K562 (cell line): ENCODE results near the gene C2CD4C. TPM values are rescaled to one million over a fixed set of nuclear protein-coding genes. Genes with fewer than 3 reads are reported as not detected.

ENCODE experiments used
- ATAC-seq: fragments of 200-7000 bp; cut with Tn5 transposase; 3 replicates; pipeline ENCODE4 v1.9.1; 2020; ENCODE audit warnings: moderate library complexity
- BruUV-seq: library from RNA; stranded (reverse); fragments of 400-500 nt; replicated peaks from 2 replicates; lab custom pipeline; 2021; lab: Mats Ljungman, UMichigan
- CTCF ChIA-PET: fragments of 300-600 bp; formaldehyde crosslinking; extraction: SDS; loops from one replicate; lab custom pipeline; 2021; ENCODE audit warnings: low intra/inter-chr PET ratio; lab: Yijun Ruan, JAX
- POLR2A ChIA-PET: fragments of 300-600, 350-650 bp; sonication (Branson Sonifier 250); formaldehyde crosslinking; extraction: SDS; loops from one replicate; lab custom pipeline; 2021; ENCODE audit warnings: antibody characterized with exemption, inconsistent platforms; lab: Yijun Ruan, JAX
- DNase-seq, 4 experiments: peaks; one replicate each; pipeline versions ENCODE4 v3.0.0 to v3.0.0-alpha.2; 2011 to 2018; ENCODE audit warnings: low spot score in 3 of 4, mixed read lengths in 3 of 4; ENCODE audit errors: extremely low read depth in 1 of 4
- FAIRE-seq: peaks from 2 replicates; lab custom pipeline; 2011; peaks lifted over from hg19 to GRCh38; lab: Jason Lieb, UNC
- H2AFZ ChIP-seq: 2 replicates; pipeline ENCODE4 v1.6.0; 2011; ENCODE audit warnings: low read depth, low read length, control low read depth, inconsistent platforms
- H3K27ac ChIP-seq: fragments of 200-600 bp; 3 replicates; pipeline ENCODE4 v1.8.0; 2011; ENCODE audit warnings: low read depth, mild to moderate bottlenecking, control low read depth, inconsistent platforms, low read length, moderate library complexity, mixed read lengths; ENCODE audit errors: extremely low read depth
- H3K27me3 ChIP-seq, 2 experiments: fragments of 300-600 bp in 1 of 2; 2 replicates in 1 of 2; 3 replicates in 1 of 2; pipeline versions ENCODE4 v1.6.0 to v1.8.0; 2011; ENCODE audit warnings: inconsistent platforms in 2 of 2, low read length in 2 of 2, mild to moderate bottlenecking in 1 of 2, mixed read lengths in 1 of 2, moderate library complexity in 1 of 2; ENCODE audit not compliant: control insufficient read depth in 2 of 2, insufficient read depth in 2 of 2
- H3K36me3 ChIP-seq: fragments of 300-600 bp; 3 replicates; pipeline ENCODE4 v1.8.0; 2011; ENCODE audit warnings: mild to moderate bottlenecking, low read length, inconsistent platforms; ENCODE audit not compliant: control insufficient read depth, insufficient read depth
- H3K4me1 ChIP-seq, 2 experiments: fragments of 200-600 bp in 1 of 2; replicated peaks in 1 of 2; 2 replicates in 1 of 2; 3 replicates in 1 of 2; pipeline versions ENCODE4 v1.5.1 to v1.8.0; 2011; ENCODE audit warnings: inconsistent platforms in 2 of 2, low read length in 2 of 2, mild to moderate bottlenecking in 1 of 2, mixed read lengths in 1 of 2, moderate library complexity in 1 of 2; ENCODE audit not compliant: control insufficient read depth in 2 of 2, insufficient read depth in 2 of 2
- H3K4me2 ChIP-seq: 2 replicates; pipeline ENCODE4 v1.6.1; 2011; ENCODE audit warnings: low read length, control low read depth, inconsistent platforms, mixed read lengths; ENCODE audit not compliant: insufficient read depth
- H3K4me3 ChIP-seq: fragments of 200-600 bp; sonication (generic), shearing (Covaris generic); 2 replicates; pipeline ENCODE4 v1.5.1; 2016; ENCODE audit warnings: control low read depth, inconsistent platforms
- H3K79me2 ChIP-seq: fragments of 200-600 bp; 3 replicates; pipeline ENCODE4 v1.8.0; 2011; ENCODE audit warnings: low read length, inconsistent platforms; ENCODE audit not compliant: control insufficient read depth, insufficient read depth
- H3K9ac ChIP-seq, 2 experiments: 2 replicates each; pipeline versions ENCODE4 v1.6.0 to v1.6.1; 2011; ENCODE audit warnings: low read depth in 2 of 2, low read length in 2 of 2, control low read depth in 1 of 2, inconsistent platforms in 1 of 2, mild to moderate bottlenecking in 1 of 2, mixed read lengths in 1 of 2; ENCODE audit not compliant: insufficient read depth in 1 of 2
- H3K9me1 ChIP-seq: one replicate; pipeline ENCODE4 v1.6.0; 2011; ENCODE audit warnings: inconsistent platforms, mild to moderate bottlenecking, low read length, moderate library complexity; ENCODE audit not compliant: control insufficient read depth, insufficient read depth
- H3K9me3 ChIP-seq: replicated peaks from 2 replicates; pipeline ENCODE4 v1.5.1; 2011; ENCODE audit warnings: low read depth, low read length, inconsistent platforms; ENCODE audit not compliant: control insufficient read depth, insufficient read depth
- H4K20me1 ChIP-seq: replicated peaks from 2 replicates; pipeline ENCODE4 v1.6.1; 2011; ENCODE audit warnings: low read length, inconsistent platforms, mixed read lengths; ENCODE audit not compliant: control insufficient read depth, insufficient read depth
- BMI1 ChIP-seq: fragments of 150-350 bp; IDR thresholded peaks from 2 replicates; pipeline ENCODE4 v1.6.1; 2014; ENCODE audit warnings: low read length
- BRF1 ChIP-seq: IDR thresholded peaks from 3 replicates; pipeline ENCODE4 v1.6.1; 2011; ENCODE audit warnings: borderline replicate concordance, mild to moderate bottlenecking; ENCODE audit not compliant: insufficient read length; ENCODE audit errors: extremely low read depth
- CREB1 ChIP-seq, 2 experiments: sonication (generic) in 1 of 2; formaldehyde crosslinking in 1 of 2; IDR thresholded peaks; 2 replicates each; pipeline versions ENCODE4 v1.6.1 to v1.8.0; 2012 to 2022; ENCODE audit warnings: inconsistent platforms in 1 of 2, mild to moderate bottlenecking in 1 of 2, missing genetic modification reagents in 1 of 2, moderate library complexity in 1 of 2
- KDM2B ChIP-seq: fragments of 250-450 bp; sonication (Bioruptor Pico); IDR thresholded peaks from 2 replicates; pipeline ENCODE4 v1.8.0; 2021; ENCODE audit warnings: mild to moderate bottlenecking, moderate library complexity
- MYNN ChIP-seq, 2 experiments: sonication (generic); formaldehyde crosslinking in 1 of 2; IDR thresholded peaks; 2 replicates each; pipeline versions ENCODE4 v1.5.0 to v1.6.1; 2016 to 2020; ENCODE audit warnings: antibody characterized with exemption in 1 of 2, missing genetic modification reagents in 1 of 2
- NFIX ChIP-seq: fragments of 250-450 bp; sonication (Bioruptor Pico); IDR thresholded peaks from 2 replicates; pipeline ENCODE4 v1.4.0; 2020; ENCODE audit warnings: low read depth, mild to moderate bottlenecking, moderate library complexity
- ZNF253 ChIP-seq: fragments of 250-450 bp; sonication (Bioruptor Pico); conservative IDR thresholded peaks from 2 replicates; pipeline ENCODE4 v1.6.1; 2021; ENCODE audit warnings: mild to moderate bottlenecking
- WGBS: fragments of 100-300 bp; shearing (Covaris generic); methylation state at CpG from one replicate; pipeline ENCODE4 v1.1.6; 2016; ENCODE audit warnings: low coverage, mixed read lengths; ENCODE audit not compliant: insufficient coverage; ENCODE audit errors: missing lambda C conversion rate; 5-methylcytosine and 5-hydroxymethylcytosine counted together
- in situ Hi-C: fragments of 300-500 bp; cut with MboI; formaldehyde crosslinking; loops from 4 replicates; pipeline ENCODE4 v1.15.0; 2018; ENCODE audit warnings: inconsistent platforms, mixed read lengths
- intact Hi-C: fragments of 100-400 bp; cut with micrococcal nuclease; formaldehyde crosslinking; loops from 2 replicates; pipeline ENCODE4 v1.14.2; 2022
- polyA plus RNA-seq, 8 experiments: library from polyadenylated mRNA; depleted of rRNA in 4 of 8; stranded (reverse) in 5 of 8; unstranded in 3 of 8; fragments of >200 nt; fragmentation: Nextera tagmentation in 2 of 8; fragmentation: Illumina TruSeq in 1 of 8; extraction: Ambion mirVana in 2 of 8; extraction: Trizol in 1 of 8; gene quantifications; 2 replicates each; pipeline versions ENCODE4 v1.2.1 to v1.2.3, GENCODE V29; 2011 to 2014; ENCODE audit warnings: inconsistent platforms in 1 of 8, missing spikeins in 1 of 8
- total RNA-seq, 7 experiments: library from RNA; depleted of rRNA in 6 of 7; stranded (reverse); fragments of >200 nt in 6 of 7; fragmentation: Illumina TruSeq in 2 of 7; extraction: Trizol in 2 of 7; gene quantifications; 2 replicates each; pipeline versions ENCODE4 v1.2.1 to v1.2.3, GENCODE V29; 2011 to 2021; ENCODE audit warnings: low replicate concordance in 1 of 7
- TF ChIP-seq, protein P1 (sequence below): IDR thresholded peaks from 2 replicates; pipeline ENCODE4 v1.6.1; 2011; ENCODE audit not compliant: insufficient read length; ENCODE audit errors: extremely low read depth
- TF ChIP-seq, protein P2 (sequence below): fragments of 250-450 bp; sonication (Bioruptor Pico); IDR thresholded peaks from 2 replicates; pipeline ENCODE4 v1.5.1; 2021; ENCODE audit warnings: mild to moderate bottlenecking

C2CD4C gene
- total and polyA plus RNA-seq, 9 of the 15 experiments (the other 6 are each of a cell fraction or from before 2014, with no cell fraction given) = 0.01 to 0.07 TPM; not detected in 7

- H3K27me3 ChIP-seq = peaks cover 18 to 62% of the 10 kb centered on the region in 2 experiments; a peak in 4 of 5 replicates
- TF ChIP-seq BRF1 (no peak), KDM2B (CRISPR knock-in tag) (no peak), NFIX (CRISPR knock-in tag) (no peak), ZNF253 (CRISPR knock-in tag) (no peak), CREB1 (IDR thresholded peaks at IDR 0.05) (no peak), CREB1 (CRISPR knock-in tag; IDR thresholded peaks at IDR 0.05) (no peak), MYNN (IDR thresholded peaks at IDR 0.05) (no peak), MYNN (CRISPR knock-in tag; IDR thresholded peaks at IDR 0.05) (no peak), BMI1 (no peak)
- TF ChIP-seq, protein P1, sequence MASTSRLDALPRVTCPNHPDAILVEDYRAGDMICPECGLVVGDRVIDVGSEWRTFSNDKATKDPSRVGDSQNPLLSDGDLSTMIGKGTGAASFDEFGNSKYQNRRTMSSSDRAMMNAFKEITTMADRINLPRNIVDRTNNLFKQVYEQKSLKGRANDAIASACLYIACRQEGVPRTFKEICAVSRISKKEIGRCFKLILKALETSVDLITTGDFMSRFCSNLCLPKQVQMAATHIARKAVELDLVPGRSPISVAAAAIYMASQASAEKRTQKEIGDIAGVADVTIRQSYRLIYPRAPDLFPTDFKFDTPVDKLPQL = no peak
- TF ChIP-seq, protein P2, sequence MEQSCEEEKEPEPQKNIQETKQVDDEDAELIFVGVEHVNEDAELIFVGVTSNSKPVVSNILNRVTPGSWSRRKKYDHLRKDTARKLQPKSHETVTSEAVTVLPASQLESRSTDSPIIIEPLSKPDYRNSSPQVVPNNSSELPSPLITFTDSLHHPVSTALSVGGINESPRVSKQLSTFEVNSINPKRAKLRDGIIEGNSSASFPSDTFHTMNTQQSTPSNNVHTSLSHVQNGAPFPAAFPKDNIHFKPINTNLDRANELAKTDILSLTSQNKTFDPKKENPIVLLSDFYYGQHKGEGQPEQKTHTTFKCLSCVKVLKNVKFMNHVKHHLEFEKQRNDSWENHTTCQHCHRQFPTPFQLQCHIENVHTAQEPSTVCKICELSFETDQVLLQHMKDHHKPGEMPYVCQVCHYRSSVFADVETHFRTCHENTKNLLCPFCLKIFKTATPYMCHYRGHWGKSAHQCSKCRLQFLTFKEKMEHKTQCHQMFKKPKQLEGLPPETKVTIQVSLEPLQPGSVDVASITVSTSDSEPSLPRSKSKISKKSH (CRISPR knock-in tag) = no peak
- TF ChIP-seq, all 486 proteins: peak for 0
- ChIA-PET CTCF (no interaction called here), POLR2A (no interaction called here)
- in situ Hi-C loops = no loop called here
- no peak overlapping the region for H3K4me3 ChIP-seq
- H3K9me1 ChIP-seq = peaks cover 2% of the 10 kb centered on the region
- H3K4me2 ChIP-seq = no peak overlapping the region
- no peaks in the 10 kb centered on the region for H3K9me3 ChIP-seq
- ATAC-seq (no peak), DNase-seq (no peak), FAIRE-seq (no peak)
- intact Hi-C loops = no loop called here
- no peaks in the 10 kb centered on the region for H4K20me1 ChIP-seq
- no peaks in the 10 kb centered on the region for H3K36me3 ChIP-seq
- H3K27ac ChIP-seq = no peak overlapping the region
- WGBS = 0% methylated on average over 1 of the region's 2 CpGs
- H3K9ac ChIP-seq = no peak overlapping the region
- BruUV-seq = no TSS peak
- peaks cover 0 to 40% of the 10 kb centered on the region in 2 experiments; a peak in 2 of 5 replicates for H3K4me1 ChIP-seq
- no peaks in the 10 kb centered on the region for H3K79me2 ChIP-seq
- H2AFZ ChIP-seq = no peak overlapping the region
Measured at GRCh38 chr19:443005-443404, 34.1 kb upstream of the C2CD4C start.
